GM12891 (cell line): ENCODE measurements around the gene GJD3.

Experiments
- POLR2A ChIP-seq: IDR thresholded peaks from 2 replicates; pipeline ENCODE4 v1.6.1; 2011; ENCODE audit warnings: low read depth, low read length, control low read depth
- POLR2AphosphoS5 ChIP-seq: IDR thresholded peaks from 2 replicates; pipeline ENCODE4 v1.6.1; 2011; ENCODE audit warnings: low read depth, low read length, control low read depth

DNA sequence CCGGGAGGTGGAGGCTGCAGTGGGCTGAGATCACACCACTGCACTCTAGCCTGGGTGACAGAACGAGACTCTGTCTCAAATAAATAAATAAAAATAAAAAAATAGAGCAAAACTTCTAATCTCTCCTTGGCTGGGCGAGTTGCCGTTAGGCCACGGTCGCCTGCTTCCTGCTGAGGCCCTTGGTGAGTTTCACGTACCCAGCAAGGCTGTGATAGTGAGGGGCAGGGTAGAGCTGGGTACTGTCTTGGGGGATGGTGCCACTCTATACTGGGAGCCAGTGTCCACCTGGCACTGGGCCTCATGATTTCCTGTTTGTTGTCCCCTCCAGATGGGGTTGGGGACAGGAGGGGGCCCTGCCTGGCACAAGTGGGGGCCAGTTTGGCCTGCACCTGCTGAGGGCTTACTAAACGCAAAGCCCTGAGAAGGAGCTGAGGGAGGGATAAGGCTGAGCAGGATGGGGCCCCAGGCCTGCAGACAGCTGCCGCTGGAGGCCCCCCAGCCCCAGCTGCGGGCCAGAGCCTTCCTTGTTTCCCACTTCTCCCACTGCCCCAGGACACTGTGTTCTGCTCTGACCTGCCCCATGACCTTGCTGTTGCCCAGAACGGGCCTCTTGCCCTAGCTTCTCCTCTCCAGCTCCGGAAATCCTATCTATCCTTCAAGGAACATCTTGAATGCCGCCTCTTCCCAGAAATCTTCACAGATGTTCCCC is 25.4 kb downstream of the GJD3 start:
- TF ChIP-seq POLR2A (no peak), POLR2AphosphoS5 (no peak)
